Gastrocnemius medialis (tissue), 4 donors: ENCODE data around the gene GSG1L.

Source experiments
- CTCF ChIP-seq, 5 experiments: fragments of 450-650 bp in 3 of 5; fragments of 200-600 bp in 2 of 5; sonication (generic) in 2 of 5; IDR thresholded peaks in 4 of 5; conservative IDR thresholded peaks in 1 of 5; 1 replicate in 4 of 5; 2 replicates in 1 of 5; pipeline ENCODE4 v1.5.1; 2016 to 2019; ENCODE audit warnings: antibody characterized with exemption in 5 of 5, mild to moderate bottlenecking in 3 of 5, moderate library complexity in 3 of 5
- POLR2A ChIP-seq, 2 donors: fragments of 450-650 bp; IDR thresholded peaks; one replicate each; pipeline ENCODE4 v1.6.1; 2017; ENCODE audit warnings: antibody characterized with exemption in 2 of 2, mild to moderate bottlenecking in 2 of 2, moderate library complexity in 2 of 2

GRCh38 chr16:27994686-27995085 lies 68.8 kb downstream of the GSG1L start:
- TF ChIP-seq CTCF (IDR thresholded peaks at IDR 0.05 in 4 of 5, conservative IDR thresholded peaks at IDR 0.05 in 1 of 5) (no peak), POLR2A (IDR thresholded peaks at IDR 0.05) (no peak)
